ENCODE results near the gene CD28.

The CD28 gene

DNA sequence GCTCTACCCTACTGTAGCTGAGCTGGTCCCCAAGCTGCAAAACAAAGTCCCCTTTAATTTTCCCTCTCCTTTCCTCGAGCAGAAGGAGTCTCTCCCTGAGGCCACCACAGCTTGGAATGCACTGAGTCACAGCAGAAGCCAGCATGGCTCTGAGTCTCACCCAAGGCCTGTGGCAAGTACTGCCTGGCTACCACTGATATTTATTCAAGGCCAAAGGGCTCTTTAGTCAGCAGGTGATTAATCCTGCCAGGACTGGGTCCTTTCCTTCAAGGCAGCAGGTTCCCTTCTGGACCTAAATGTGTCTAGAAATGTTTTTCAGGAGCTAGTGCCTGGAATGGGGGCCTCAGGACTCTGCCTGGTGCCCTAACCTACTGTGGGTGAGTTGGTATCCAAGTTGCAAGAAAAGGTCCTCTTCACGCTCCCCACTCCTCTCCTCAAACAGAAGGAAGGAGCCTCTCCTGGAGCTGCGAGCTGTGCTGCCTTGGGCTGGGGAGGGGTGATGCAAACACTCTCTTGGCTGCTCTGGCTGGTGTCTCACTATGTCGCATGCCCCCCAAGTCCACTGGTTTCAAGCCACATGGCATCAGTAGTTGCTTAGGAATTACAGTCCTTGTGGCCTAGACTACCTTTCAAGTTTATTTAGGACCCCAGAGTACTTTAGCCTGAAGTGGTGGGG, 53.4 kb downstream of the CD28 start:
- no peak for DNase-seq (ENCODE audit: low spot score)
- TF ChIP-seq, protein P1, sequence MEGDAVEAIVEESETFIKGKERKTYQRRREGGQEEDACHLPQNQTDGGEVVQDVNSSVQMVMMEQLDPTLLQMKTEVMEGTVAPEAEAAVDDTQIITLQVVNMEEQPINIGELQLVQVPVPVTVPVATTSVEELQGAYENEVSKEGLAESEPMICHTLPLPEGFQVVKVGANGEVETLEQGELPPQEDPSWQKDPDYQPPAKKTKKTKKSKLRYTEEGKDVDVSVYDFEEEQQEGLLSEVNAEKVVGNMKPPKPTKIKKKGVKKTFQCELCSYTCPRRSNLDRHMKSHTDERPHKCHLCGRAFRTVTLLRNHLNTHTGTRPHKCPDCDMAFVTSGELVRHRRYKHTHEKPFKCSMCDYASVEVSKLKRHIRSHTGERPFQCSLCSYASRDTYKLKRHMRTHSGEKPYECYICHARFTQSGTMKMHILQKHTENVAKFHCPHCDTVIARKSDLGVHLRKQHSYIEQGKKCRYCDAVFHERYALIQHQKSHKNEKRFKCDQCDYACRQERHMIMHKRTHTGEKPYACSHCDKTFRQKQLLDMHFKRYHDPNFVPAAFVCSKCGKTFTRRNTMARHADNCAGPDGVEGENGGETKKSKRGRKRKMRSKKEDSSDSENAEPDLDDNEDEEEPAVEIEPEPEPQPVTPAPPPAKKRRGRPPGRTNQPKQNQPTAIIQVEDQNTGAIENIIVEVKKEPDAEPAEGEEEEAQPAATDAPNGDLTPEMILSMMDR (IDR thresholded peaks at IDR 0.05; ENCODE audit: borderline replicate concordance, control extremely low read depth, extremely low read depth, insufficient read depth, missing control alignments) = no peak
- in situ Hi-C loops (cut with MboI; ENCODE audit: low sequenced_read_pairs, unreplicated experiment) = no loop called here

DNA sequence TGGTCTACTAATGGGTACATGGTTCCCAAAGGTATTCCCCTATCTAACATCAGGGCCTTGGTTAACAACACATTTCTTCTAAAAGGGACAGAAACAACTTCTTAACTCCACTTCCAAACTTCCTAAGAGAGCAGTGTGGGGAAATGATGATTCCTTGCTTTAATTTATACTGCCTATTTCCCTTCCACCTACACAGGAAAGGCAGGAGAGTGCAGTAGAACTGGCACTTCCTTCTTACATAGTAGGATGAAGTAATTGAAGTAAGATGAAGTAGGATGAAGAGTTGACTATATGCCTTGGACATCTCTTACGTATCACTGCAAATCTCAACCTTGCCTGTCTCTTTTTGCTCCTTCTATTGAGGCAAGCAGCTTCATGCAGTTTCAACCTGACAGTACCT, 54.7 kb downstream of the CD28 start:
- in situ Hi-C loops (cut with MboI; ENCODE audit: low sequenced_read_pairs, unreplicated experiment) = no loop called here
- TF ChIP-seq, protein P1 (IDR thresholded peaks at IDR 0.05; ENCODE audit: borderline replicate concordance, control extremely low read depth, extremely low read depth, insufficient read depth, missing control alignments) = no peak
- DNase-seq (ENCODE audit: low spot score) = no peak

DNA sequence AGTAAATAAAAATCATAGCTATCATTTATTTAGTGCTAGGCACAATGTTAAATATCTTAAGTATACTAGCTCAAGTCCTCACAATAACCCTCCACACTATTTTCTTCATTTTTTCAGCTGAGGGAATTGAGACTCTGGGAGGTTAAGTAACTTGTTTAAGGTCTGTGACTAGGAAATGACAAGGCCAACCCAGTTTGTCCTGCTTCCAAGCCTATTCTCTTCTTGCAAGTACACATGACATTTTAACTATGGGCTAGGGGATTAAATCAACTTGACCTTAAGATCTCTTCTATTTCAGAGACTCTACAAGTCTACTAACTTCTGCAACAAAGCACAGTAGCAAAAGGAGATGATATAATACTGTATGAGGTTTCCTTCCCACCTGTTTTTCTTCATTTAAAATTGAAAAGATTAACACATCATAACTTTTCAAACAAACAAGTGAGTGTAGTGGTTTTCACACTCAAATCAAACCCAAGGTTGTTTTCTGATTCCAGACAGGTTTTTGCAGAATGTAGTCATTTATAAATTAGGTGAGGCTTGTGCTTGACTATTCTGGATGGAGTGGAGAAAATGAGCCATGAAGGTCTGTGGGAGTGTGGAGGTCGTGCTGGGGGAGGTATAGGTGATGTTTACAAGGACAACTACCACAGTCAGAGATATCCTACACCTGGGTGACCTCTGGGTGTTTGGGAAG, 57.0 kb downstream of the CD28 start:
- TF ChIP-seq, protein P1 (IDR thresholded peaks at IDR 0.05; ENCODE audit: borderline replicate concordance, control extremely low read depth, extremely low read depth, insufficient read depth, missing control alignments) = no peak
- in situ Hi-C loops (cut with MboI; ENCODE audit: low sequenced_read_pairs, unreplicated experiment) = no loop called here
- DNase-seq (ENCODE audit: low spot score) = no peak

DNA sequence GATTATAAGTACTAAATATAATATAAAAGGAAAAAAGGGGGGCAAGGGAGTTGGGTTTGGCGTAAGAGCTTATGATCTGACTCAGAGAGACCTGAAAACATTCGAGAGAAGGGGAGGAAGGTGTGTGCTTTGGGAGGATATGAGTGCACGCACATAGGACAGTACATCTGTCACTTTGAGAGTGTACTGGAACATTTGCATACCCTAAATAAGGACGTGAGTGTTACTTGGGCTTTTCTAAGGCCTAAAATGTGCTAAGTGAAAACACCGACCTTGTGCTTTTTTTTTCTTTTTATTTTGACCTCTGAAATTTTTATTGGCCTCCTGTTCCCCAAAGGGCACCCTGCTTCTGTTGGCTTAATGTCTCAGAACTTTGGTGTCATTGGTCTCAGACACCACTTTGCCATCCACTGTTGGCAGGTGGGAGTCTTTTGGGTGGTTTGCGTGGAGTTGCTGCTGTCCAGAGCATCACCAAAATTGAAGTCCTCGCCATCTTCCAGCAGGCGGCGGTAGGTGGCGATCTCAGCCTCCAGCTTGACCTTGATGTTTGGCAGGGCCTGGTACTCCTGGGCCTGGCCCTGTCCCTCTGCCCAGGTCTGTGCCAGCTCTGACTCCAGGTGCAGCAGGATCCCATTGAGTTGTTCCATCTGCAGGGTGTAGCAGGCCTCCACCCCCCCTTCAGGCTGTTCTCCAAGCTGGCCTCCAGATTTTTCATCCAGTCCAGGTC, 57.7 kb downstream of the CD28 start:
- in situ Hi-C loops (cut with MboI; ENCODE audit: low sequenced_read_pairs, unreplicated experiment) = no loop called here
- TF ChIP-seq, protein P1 (IDR thresholded peaks at IDR 0.05; ENCODE audit: borderline replicate concordance, control extremely low read depth, extremely low read depth, insufficient read depth, missing control alignments) = no peak
- DNase-seq (ENCODE audit: low spot score) = peak; percentile 37

DNA sequence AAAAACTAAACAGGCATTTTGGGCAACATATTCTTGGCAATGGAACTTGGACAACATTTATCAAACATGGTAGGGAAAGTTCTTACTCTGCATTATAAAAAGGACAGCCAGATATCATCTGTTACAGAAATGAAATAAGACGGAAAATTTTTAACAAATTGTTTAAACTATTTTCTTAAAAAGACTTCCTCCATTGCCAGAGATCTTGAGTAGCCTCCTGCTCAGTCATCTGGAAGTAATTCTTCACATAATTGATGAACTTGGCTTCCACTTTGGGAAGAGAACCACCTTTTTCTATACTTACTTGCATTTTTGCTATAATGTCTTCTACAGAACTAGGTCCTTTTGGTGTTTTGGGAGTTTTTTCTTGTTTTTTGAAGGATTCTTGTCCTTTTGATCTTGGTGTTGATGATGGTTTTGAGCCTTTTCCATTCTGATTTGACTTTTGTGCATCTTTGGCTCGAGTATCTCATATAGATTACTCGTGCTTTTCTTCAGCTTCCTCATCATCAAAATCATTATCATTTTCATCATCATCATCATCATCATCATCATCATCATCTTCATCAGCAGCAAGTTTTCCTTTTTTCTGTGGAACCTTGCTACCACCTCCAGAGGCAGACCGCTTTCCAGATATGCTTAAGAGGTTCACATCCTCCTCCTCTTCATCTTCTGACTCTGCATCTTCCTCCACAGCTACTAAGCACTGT, 66.2 kb downstream of the CD28 start:
- no peak for DNase-seq (ENCODE audit: low spot score)
- in situ Hi-C loops (cut with MboI; ENCODE audit: low sequenced_read_pairs, unreplicated experiment) = no loop called here
- TF ChIP-seq, protein P1 (IDR thresholded peaks at IDR 0.05; ENCODE audit: borderline replicate concordance, control extremely low read depth, extremely low read depth, insufficient read depth, missing control alignments) = no peak

DNA sequence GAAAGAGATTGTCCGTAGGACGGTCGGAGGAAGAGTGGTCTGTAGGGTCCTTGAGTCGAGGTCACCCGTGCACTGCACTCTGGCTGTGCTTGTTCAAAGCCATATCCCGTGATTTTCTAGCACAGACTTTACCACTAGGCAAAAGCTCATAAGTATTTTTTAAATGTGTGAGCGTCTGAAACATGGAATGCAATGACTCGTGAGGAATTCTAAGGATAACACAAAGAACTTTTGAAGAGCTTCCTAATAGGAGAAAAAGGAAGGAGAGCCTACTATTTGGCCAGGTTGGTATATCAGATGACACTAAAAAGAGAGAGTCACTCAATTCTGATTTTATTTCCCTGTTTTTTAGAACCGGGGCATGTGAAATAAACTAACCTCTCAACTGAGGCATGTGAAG, 68.3 kb downstream of the CD28 start:
- in situ Hi-C loops (cut with MboI; ENCODE audit: low sequenced_read_pairs, unreplicated experiment) = no loop called here
- TF ChIP-seq, protein P1 (IDR thresholded peaks at IDR 0.05; ENCODE audit: borderline replicate concordance, control extremely low read depth, extremely low read depth, insufficient read depth, missing control alignments) = no peak
- no peak for DNase-seq (ENCODE audit: low spot score)

All from GM13976 (cell line).